Common myeloid progenitor, CD34-positive (primary cell): ENCODE results near the gene CCNB2.
A peak's percentile ranks its signal among the peaks of the same experiment; 100 is the strongest.

ENCODE experiments used
- CTCF ChIA-PET: fragments of 350-600 bp; sonication (Branson Sonifier 250); formaldehyde crosslinking; loops from one replicate; lab custom pipeline; 2021; ENCODE audit warnings: antibody characterized with exemption; lab: Charles Lee
- POLR2A ChIA-PET: fragments of 350-600 bp; sonication (Branson Sonifier 250); formaldehyde crosslinking; loops from one replicate; lab custom pipeline; 2021; ENCODE audit warnings: antibody characterized with exemption; lab: Charles Lee
- DNase-seq, 3 donors: peaks; one replicate each; pipeline versions ENCODE4 v3.0.0 to v3.0.0-alpha.2; 2013
- H3K27ac ChIP-seq, 2 experiments: 1 replicate in 1 of 2; 2 replicates in 1 of 2; pipeline ENCODE4 v1.7.0; 2013; ENCODE audit warnings: inconsistent platforms in 2 of 2, low read length in 2 of 2, mild to moderate bottlenecking in 2 of 2, low read depth in 1 of 2, moderate library complexity in 1 of 2; ENCODE audit not compliant: severe bottlenecking in 2 of 2, insufficient read depth in 1 of 2, poor library complexity in 1 of 2
- H3K27me3 ChIP-seq, 5 experiments: replicated peaks in 2 of 5; 1 replicate in 3 of 5; 2 replicates in 2 of 5; pipeline versions ENCODE4 v1.6.1 to v1.7.0; 2013; ENCODE audit warnings: low read length in 4 of 5, mild to moderate bottlenecking in 2 of 5, moderate library complexity in 2 of 5, inconsistent platforms in 1 of 5; ENCODE audit not compliant: insufficient read depth in 5 of 5, control insufficient read depth in 4 of 5
- H3K36me3 ChIP-seq, 4 experiments: 1 replicate in 2 of 4; 2 replicates in 2 of 4; pipeline versions ENCODE4 v1.6.1 to v1.7.0; 2013; ENCODE audit warnings: low read length in 3 of 4, control low read depth in 1 of 4, mild to moderate bottlenecking in 1 of 4; ENCODE audit not compliant: control insufficient read depth in 4 of 4, insufficient read depth in 4 of 4
- H3K4me1 ChIP-seq, 4 experiments: 1 replicate in 3 of 4; 2 replicates in 1 of 4; pipeline versions ENCODE4 v1.6.1 to v1.7.1; 2013; ENCODE audit warnings: low read length in 3 of 4, mild to moderate bottlenecking in 3 of 4, control low read depth in 1 of 4, inconsistent platforms in 1 of 4, moderate library complexity in 1 of 4; ENCODE audit not compliant: control insufficient read depth in 4 of 4, insufficient read depth in 4 of 4; ENCODE audit errors: control extremely low read depth in 1 of 4
- H3K4me3 ChIP-seq, 7 experiments: 1 replicate in 4 of 7; 2 replicates in 3 of 7; pipeline versions ENCODE4 v1.5.1 to v1.7.0; 2013; ENCODE audit warnings: mild to moderate bottlenecking in 7 of 7, low read length in 6 of 7, moderate library complexity in 6 of 7, inconsistent platforms in 2 of 7, low read depth in 2 of 7, control low read depth in 1 of 7; ENCODE audit not compliant: insufficient read depth in 4 of 7, control insufficient read depth in 1 of 7; ENCODE audit errors: extremely low read depth in 1 of 7
- H3K9me3 ChIP-seq, 5 experiments: 1 replicate in 4 of 5; 2 replicates in 1 of 5; pipeline versions ENCODE4 v1.6.1 to v1.7.1; 2013; ENCODE audit warnings: low read length in 4 of 5, mild to moderate bottlenecking in 2 of 5, inconsistent platforms in 1 of 5, low read depth in 1 of 5, moderate library complexity in 1 of 5; ENCODE audit not compliant: control insufficient read depth in 4 of 5, insufficient read depth in 2 of 5; ENCODE audit errors: control extremely low read depth in 1 of 5
- WGBS: methylation state at CpG from one replicate; pipeline ENCODE4 v1.1.5; 2013; ENCODE audit not compliant: insufficient coverage; 5-methylcytosine and 5-hydroxymethylcytosine counted together

The CCNB2 gene

GRCh38 chr15:59166601-59167265 lies 61.8 kb downstream of the CCNB2 start:
- peaks cover 0 to 33% (median 21%) of the 10 kb centered on the region in 4 experiments for H3K4me1 ChIP-seq
- no peak overlapping the region for H3K4me3 ChIP-seq
- H3K27ac ChIP-seq, result no peak overlapping the region
- 86% methylated on average over 11 of the region's 11 CpGs for WGBS
- ChIA-PET CTCF (interaction anchor here (0.9 to 1.5 kb wide), 2 partner anchors 8 to 362 kb away, joined by 4 read pairs; no protein-coding TSS in a partner anchor), POLR2A (no interaction called here)
- no peaks in the 10 kb centered on the region for H3K9me3 ChIP-seq
- H3K27me3 ChIP-seq, result no peaks in the 10 kb centered on the region
- DNase-seq, result no peak
- peaks cover 0 to 4% (median 0%) of the 10 kb centered on the region in 4 experiments for H3K36me3 ChIP-seq

GRCh38 chr15:59168536-59168935 lies 63.6 kb downstream of the CCNB2 start:
- H3K27ac ChIP-seq, result no peak overlapping the region
- H3K4me1 ChIP-seq, result peaks cover 0 to 33% (median 21%) of the 10 kb centered on the region in 4 experiments
- POLR2A ChIA-PET, result no interaction called here
- no peak overlapping the region for H3K4me3 ChIP-seq
- 95% methylated on average over 4 of the region's 7 CpGs for WGBS
- CTCF ChIA-PET, result interaction anchor here (1.1 to 1.4 kb wide), 2 partner anchors 12 to 397 kb away, joined by 3 read pairs; no protein-coding TSS in a partner anchor
- no peaks in the 10 kb centered on the region for H3K9me3 ChIP-seq
- peaks cover 0 to 4% (median 0%) of the 10 kb centered on the region in 4 experiments for H3K36me3 ChIP-seq
- DNase-seq, result peak in 2 of 3 donors; percentile 9 to 40
- H3K27me3 ChIP-seq, result no peaks in the 10 kb centered on the region

- H3K36me3 ChIP-seq, result peaks cover 0 to 4% (median 0%) of the 10 kb centered on the region in 4 experiments
- no peak overlapping the region for H3K27ac ChIP-seq
Observed at GRCh38 chr15:59169251-59169708, 64.3 kb downstream of the CCNB2 start.

GRCh38 chr15:59170295-59171066 lies 65.5 kb downstream of the CCNB2 start:
- Histone ChIP-seq H3K4me1 (peaks cover 0 to 33% (median 21%) of the 10 kb centered on the region in 4 experiments), H3K4me3 (peak overlapping the region in 1 of 7 experiments; percentile 11), H3K27ac (no peak overlapping the region), H3K36me3 (no peaks in the 10 kb centered on the region), H3K27me3 (no peaks in the 10 kb centered on the region), H3K9me3 (no peaks in the 10 kb centered on the region)
- peak in 2 of 3 donors; percentile 46 to 64 for DNase-seq
- POLR2A ChIA-PET, result no interaction called here
- WGBS, result 51% methylated on average over 10 of the region's 12 CpGs
- CTCF ChIA-PET, result interaction anchor here (1.6 kb wide), 2 partner anchors 323 to 358 kb away, joined by 4 to 5 read pairs; no protein-coding TSS in a partner anchor

More at GRCh38 chr15:59169251-59169708, 64.3 kb downstream of the CCNB2 start:
- ChIA-PET CTCF (interaction anchor here (1.1 to 1.6 kb wide), 4 partner anchors 11 to 396 kb away, joined by 3 to 5 read pairs (median 4); no protein-coding TSS in a partner anchor), POLR2A (no interaction called here)
- Histone ChIP-seq H3K4me3 (no peak overlapping the region), H3K27me3 (no peaks in the 10 kb centered on the region), H3K4me1 (peaks cover 0 to 33% (median 21%) of the 10 kb centered on the region in 4 experiments), H3K9me3 (no peaks in the 10 kb centered on the region)
- WGBS, result 100% methylated on average over 1 of the region's 3 CpGs
- DNase-seq, result peak in 2 of 3 donors; percentile 55 to 69

GRCh38 chr15:59171067-59171397 lies 66.1 kb downstream of the CCNB2 start:
- H3K27ac ChIP-seq, result no peak overlapping the region
- POLR2A ChIA-PET, result no interaction called here
- 92% methylated on average over 2 of the region's 8 CpGs for WGBS
- no peaks in the 10 kb centered on the region for H3K27me3 ChIP-seq
- H3K36me3 ChIP-seq, result no peaks in the 10 kb centered on the region
- no peak overlapping the region for H3K4me3 ChIP-seq
- H3K9me3 ChIP-seq, result no peaks in the 10 kb centered on the region
- CTCF ChIA-PET, result interaction anchor here (1.6 kb wide), 1 partner anchor 322 kb away, joined by 5 read pairs; no protein-coding TSS in a partner anchor
- peaks cover 0 to 32% (median 19%) of the 10 kb centered on the region in 4 experiments for H3K4me1 ChIP-seq
- no peak for DNase-seq

- Histone ChIP-seq H3K4me3 (no peak overlapping the region), H3K4me1 (peaks cover 0 to 36% (median 26%) of the 10 kb centered on the region in 4 experiments), H3K27ac (no peak overlapping the region), H3K27me3 (no peaks in the 10 kb centered on the region), H3K9me3 (no peaks in the 10 kb centered on the region), H3K36me3 (no peaks in the 10 kb centered on the region)
- no peak for DNase-seq
- CTCF ChIA-PET, result interaction anchor here (1.3 to 1.6 kb wide), 2 partner anchors 11 to 321 kb away, joined by 3 to 4 read pairs; no protein-coding TSS in a partner anchor
- POLR2A ChIA-PET, result interaction anchor here (0.6 kb wide), 1 partner anchor 51 kb away, joined by 3 read pairs; no protein-coding TSS in a partner anchor
- WGBS, result 90% methylated on average over 6 of the region's 7 CpGs
Observed at GRCh38 chr15:59172289-59172901, 67.4 kb downstream of the CCNB2 start.
